ENCODE measurements around the gene ZNF800.

DNA sequence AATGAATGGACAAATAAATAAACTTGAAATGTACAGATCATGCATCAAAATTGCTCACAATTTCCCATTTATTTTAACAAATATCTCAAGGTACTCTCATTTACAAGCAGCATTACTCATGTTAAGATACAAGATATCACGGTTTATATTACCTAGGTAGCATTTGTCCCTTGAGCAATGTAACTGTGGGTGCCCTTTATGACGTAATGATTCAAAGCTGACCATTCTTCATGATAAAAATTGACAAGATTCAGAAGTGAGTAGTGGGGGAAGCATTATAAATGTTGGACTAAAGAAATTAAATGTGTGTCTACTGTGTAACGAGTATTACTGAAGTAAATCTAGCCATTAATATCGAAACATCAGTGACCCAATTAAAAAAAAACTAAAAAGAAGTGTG is 71.5 kb downstream of the ZNF800 start:
- TF ChIP-seq, protein P1, sequence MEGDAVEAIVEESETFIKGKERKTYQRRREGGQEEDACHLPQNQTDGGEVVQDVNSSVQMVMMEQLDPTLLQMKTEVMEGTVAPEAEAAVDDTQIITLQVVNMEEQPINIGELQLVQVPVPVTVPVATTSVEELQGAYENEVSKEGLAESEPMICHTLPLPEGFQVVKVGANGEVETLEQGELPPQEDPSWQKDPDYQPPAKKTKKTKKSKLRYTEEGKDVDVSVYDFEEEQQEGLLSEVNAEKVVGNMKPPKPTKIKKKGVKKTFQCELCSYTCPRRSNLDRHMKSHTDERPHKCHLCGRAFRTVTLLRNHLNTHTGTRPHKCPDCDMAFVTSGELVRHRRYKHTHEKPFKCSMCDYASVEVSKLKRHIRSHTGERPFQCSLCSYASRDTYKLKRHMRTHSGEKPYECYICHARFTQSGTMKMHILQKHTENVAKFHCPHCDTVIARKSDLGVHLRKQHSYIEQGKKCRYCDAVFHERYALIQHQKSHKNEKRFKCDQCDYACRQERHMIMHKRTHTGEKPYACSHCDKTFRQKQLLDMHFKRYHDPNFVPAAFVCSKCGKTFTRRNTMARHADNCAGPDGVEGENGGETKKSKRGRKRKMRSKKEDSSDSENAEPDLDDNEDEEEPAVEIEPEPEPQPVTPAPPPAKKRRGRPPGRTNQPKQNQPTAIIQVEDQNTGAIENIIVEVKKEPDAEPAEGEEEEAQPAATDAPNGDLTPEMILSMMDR (IDR thresholded peaks at IDR 0.05), result no peak
- no peak for TF ChIP-seq EP300 (IDR thresholded peaks at IDR 0.05; ENCODE audit: borderline replicate concordance in 1 of 2, low read depth in 1 of 2, low read length in 1 of 2)
- TF ChIP-seq, protein P2, sequence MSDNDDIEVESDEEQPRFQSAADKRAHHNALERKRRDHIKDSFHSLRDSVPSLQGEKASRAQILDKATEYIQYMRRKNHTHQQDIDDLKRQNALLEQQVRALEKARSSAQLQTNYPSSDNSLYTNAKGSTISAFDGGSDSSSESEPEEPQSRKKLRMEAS (IDR thresholded peaks at IDR 0.05; ENCODE audit: low read depth), result no peak
- TF ChIP-seq, protein P3, sequence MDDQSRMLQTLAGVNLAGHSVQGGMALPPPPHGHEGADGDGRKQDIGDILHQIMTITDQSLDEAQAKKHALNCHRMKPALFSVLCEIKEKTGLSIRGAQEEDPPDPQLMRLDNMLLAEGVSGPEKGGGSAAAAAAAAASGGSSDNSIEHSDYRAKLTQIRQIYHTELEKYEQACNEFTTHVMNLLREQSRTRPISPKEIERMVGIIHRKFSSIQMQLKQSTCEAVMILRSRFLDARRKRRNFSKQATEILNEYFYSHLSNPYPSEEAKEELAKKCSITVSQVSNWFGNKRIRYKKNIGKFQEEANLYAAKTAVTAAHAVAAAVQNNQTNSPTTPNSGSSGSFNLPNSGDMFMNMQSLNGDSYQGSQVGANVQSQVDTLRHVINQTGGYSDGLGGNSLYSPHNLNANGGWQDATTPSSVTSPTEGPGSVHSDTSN (IDR thresholded peaks at IDR 0.05), result no peak
- no peak for TF ChIP-seq MXI1 (IDR thresholded peaks at IDR 0.05; ENCODE audit: low read depth, low read length)
- no peak for TF ChIP-seq NFIC (IDR thresholded peaks at IDR 0.05; ENCODE audit: borderline replicate concordance)
- TF ChIP-seq, protein P4, sequence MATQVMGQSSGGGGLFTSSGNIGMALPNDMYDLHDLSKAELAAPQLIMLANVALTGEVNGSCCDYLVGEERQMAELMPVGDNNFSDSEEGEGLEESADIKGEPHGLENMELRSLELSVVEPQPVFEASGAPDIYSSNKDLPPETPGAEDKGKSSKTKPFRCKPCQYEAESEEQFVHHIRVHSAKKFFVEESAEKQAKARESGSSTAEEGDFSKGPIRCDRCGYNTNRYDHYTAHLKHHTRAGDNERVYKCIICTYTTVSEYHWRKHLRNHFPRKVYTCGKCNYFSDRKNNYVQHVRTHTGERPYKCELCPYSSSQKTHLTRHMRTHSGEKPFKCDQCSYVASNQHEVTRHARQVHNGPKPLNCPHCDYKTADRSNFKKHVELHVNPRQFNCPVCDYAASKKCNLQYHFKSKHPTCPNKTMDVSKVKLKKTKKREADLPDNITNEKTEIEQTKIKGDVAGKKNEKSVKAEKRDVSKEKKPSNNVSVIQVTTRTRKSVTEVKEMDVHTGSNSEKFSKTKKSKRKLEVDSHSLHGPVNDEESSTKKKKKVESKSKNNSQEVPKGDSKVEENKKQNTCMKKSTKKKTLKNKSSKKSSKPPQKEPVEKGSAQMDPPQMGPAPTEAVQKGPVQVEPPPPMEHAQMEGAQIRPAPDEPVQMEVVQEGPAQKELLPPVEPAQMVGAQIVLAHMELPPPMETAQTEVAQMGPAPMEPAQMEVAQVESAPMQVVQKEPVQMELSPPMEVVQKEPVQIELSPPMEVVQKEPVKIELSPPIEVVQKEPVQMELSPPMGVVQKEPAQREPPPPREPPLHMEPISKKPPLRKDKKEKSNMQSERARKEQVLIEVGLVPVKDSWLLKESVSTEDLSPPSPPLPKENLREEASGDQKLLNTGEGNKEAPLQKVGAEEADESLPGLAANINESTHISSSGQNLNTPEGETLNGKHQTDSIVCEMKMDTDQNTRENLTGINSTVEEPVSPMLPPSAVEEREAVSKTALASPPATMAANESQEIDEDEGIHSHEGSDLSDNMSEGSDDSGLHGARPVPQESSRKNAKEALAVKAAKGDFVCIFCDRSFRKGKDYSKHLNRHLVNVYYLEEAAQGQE (IDR thresholded peaks at IDR 0.05; ENCODE audit: low read depth, low read length), result no peak
- TF ChIP-seq, protein P5, sequence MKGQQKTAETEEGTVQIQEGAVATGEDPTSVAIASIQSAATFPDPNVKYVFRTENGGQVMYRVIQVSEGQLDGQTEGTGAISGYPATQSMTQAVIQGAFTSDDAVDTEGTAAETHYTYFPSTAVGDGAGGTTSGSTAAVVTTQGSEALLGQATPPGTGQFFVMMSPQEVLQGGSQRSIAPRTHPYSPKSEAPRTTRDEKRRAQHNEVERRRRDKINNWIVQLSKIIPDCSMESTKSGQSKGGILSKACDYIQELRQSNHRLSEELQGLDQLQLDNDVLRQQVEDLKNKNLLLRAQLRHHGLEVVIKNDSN (IDR thresholded peaks at IDR 0.05; ENCODE audit: borderline replicate concordance, low read depth), result no peak
- TF ChIP-seq POLR2AphosphoS5 (IDR thresholded peaks at IDR 0.05; ENCODE audit: low read depth, low read length), result no peak
- no peak for TF ChIP-seq RFX5 (IDR thresholded peaks at IDR 0.05; ENCODE audit: low read length)
- TF ChIP-seq EZH2phosphoT487 (IDR thresholded peaks at IDR 0.05; ENCODE audit: borderline replicate concordance, low read depth), result no peak
- no peak for TF ChIP-seq RXRA (IDR thresholded peaks at IDR 0.05; ENCODE audit: borderline replicate concordance, low read depth)
